ENCODE measurements around the gene RNF111. TPM values are rescaled to one million over a fixed set of nuclear protein-coding genes. Genes with fewer than 3 reads are reported as not detected.

Gene RNF111
- total and polyA plus RNA-seq, 9 of the 15 experiments (the other 6 are each of a cell fraction or from before 2014, with no cell fraction given): 7.9 to 26.0 (median 14.4) TPM

GRCh38 chr15:59104912-59105732 lies 117.7 kb downstream of the RNF111 start, which contains the start of gene CCNB2 (continued):
- peak; percentile 94 for TF ChIP-seq ZNF384 (IDR thresholded peaks at IDR 0.05; ENCODE audit: low read depth, low read length)
- TF ChIP-seq ZNF324 (CRISPR knock-in tag; IDR thresholded peaks at IDR 0.05): no peak
- 0 out of 2 replicates have a peak, but pooled peaks have one; percentile 54 for TF ChIP-seq ELF1 (tag; IDR thresholded peaks at IDR 0.05)
- no peak for TF ChIP-seq ELK1 (CRISPR knock-in tag; IDR thresholded peaks at IDR 0.05)
- TF ChIP-seq NRF1 (conservative IDR thresholded peaks at IDR 0.05 in 1 of 2, IDR thresholded peaks at IDR 0.05 in 1 of 2): peak; percentile 85 to 86
- TF ChIP-seq JUND (IDR thresholded peaks at IDR 0.05; ENCODE audit: borderline replicate concordance, low read depth, low read length): no peak
- no peak for TF ChIP-seq JUND (tag; IDR thresholded peaks at IDR 0.05; ENCODE audit: borderline replicate concordance, low read depth, low read length)
- TF ChIP-seq HDGF (IDR thresholded peaks at IDR 0.05): no peak
- no peak for TF ChIP-seq ZNF280B (CRISPR knock-in tag; IDR thresholded peaks at IDR 0.05)
- TF ChIP-seq HDAC3 (IDR thresholded peaks at IDR 0.05; ENCODE audit: borderline replicate concordance, partially characterized antibody): no peak
- no peak for TF ChIP-seq MAFG (tag; conservative IDR thresholded peaks at IDR 0.05)
- TF ChIP-seq FOXJ3 (CRISPR knock-in tag; IDR thresholded peaks at IDR 0.05): no peak
- TF ChIP-seq ZNF76 (CRISPR knock-in tag; IDR thresholded peaks at IDR 0.05; ENCODE audit: borderline replicate concordance): peak; percentile 82; the same call in 1 of the 2 replicates
- TF ChIP-seq CBFB (CRISPR knock-in tag; IDR thresholded peaks at IDR 0.05): no peak
- TF ChIP-seq REST (IDR thresholded peaks at IDR 0.05; ENCODE audit: borderline replicate concordance): no peak
- TF ChIP-seq REST (CRISPR knock-in tag; IDR thresholded peaks at IDR 0.05; ENCODE audit: low read depth): peak; percentile 59; the same call in 1 of the 2 replicates
- TF ChIP-seq SIN3B (IDR thresholded peaks at IDR 0.05; ENCODE audit: low read depth): peak; percentile 58; the same call in 1 of the 2 replicates
- no peak for TF ChIP-seq HCFC1 (IDR thresholded peaks at IDR 0.05; ENCODE audit: low read depth, low read length)

Data from K562 (cell line).